ENCODE measurements around the gene C20orf96.

Gene C20orf96

DNA sequence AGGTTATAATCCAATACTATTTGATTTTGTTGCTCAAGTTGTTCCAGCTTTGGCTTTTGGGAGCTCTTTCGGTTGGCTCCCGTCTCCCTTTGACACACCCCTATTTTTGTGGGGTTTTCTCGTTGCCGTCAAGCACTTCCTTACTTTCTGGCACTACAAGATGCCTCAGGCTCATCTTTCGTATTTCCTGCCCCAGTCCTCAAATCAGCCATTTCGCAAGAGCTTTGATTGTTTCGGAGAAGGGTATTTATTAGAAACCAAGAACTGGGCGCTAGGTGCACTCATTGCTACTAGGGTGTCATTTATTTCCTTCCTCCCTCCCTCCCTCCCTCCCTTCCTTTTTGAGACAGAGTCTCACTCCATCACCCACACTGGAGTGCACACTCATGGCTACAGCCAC, 21.5 kb upstream of the C20orf96 start:
- DNase-seq (ENCODE audit: low read depth) = no peak

DNA sequence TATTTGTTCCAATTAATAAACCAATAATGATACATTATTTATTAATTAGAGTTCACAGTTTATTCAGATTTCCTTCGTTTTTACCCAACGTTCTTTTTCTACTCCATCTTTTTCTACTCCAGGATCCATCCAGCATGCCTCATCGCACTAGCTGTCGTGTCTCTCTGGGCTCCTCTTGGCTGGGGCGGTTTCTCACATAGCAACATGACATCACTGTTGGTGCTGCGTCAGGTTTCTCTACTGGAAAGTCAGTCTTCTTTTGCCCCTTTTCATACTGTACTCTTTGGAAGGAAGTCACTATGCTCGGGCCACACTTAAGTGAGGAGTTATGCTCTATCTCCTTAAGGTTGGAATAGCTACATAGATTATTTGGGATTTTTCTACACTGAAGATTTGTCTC, 21.1 kb upstream of the C20orf96 start:
- DNase-seq (ENCODE audit: low read depth) = no peak

DNA sequence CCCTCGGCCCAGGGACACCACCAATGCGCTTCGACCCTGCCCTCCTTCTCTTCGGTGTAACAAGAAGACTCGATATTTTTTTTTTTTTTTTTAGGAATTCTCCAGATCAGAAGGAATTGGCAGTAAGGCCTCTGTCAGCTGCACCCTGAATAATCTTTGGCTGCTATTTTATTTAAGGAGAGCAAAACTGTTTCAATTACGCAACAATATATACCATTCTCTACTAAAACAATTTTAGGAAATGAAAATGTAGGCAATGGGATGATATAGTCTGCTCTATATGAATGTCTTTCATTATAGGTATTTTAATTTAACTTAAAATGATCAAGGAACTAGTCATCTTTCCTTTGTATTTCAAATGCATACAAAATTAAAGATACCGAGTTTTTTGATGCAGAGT, 20.1 kb upstream of the C20orf96 start:
- DNase-seq (ENCODE audit: low read depth) = no peak

DNA sequence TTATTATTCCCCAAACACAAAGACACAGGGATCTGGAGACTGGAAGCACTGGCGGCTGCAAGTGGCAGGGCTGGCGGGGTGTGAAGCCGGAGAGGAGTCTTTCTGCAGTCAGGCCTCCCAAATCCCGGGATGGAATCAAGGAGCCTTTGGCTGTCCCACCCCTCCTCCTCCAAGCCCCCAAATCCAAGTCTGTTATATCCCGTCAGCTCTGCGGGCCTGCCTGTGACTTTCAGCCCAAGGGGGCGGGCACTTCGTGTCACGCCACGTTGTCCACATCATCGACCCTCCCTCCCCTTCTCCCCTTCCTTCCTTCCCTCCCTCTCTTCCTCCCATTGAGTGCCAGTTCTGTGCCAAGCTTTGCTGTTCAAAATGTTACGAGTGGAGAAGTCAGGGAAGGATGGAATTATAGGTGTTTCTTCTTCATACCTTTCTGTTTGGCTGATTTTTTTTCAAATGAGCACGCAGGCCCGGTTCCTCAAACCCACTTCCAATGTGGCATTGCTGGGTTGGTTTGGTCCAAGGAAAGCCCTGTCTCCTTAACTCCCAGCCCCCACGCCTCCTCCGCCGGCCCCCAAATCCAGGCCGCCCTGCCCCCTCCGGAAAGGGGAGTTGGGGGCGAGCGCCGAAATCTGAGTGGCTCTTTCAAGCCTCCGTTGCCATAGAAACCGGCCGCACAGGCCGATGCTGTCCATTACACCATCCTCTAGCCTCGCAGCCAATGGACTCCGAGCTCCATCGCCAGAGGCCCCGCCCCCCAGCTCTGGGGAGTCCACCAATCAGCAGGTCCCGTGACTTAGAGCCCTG, 19.5 kb upstream of the C20orf96 start:
- peak; percentile 99 for DNase-seq (ENCODE audit: low read depth)

DNA sequence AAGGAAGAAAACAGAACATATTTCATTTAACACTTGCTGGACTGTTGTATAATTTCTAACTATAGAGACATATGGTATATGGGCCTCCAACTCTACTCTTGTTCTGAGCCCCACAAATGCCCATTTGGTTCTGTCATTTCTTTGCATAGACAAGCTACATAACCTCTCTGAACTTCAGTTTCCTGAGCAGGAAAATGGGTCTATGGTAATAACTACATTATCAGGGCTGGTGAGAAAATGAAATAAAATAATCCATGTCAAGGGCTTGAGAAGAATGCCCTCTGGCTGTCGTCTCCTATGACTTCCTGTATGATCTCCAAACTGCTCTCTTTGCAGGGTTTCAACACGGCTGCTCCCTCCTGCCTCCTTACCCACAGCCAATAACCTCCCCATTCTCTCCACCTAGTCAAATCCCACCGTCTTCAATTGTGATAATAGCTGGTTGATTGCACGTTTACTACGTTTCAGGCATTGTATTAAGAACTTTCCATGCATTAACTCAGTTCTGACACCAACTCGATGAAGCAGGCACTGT, 18.8 kb upstream of the C20orf96 start:
- peak; percentile 47 for DNase-seq (ENCODE audit: low read depth)

DNA sequence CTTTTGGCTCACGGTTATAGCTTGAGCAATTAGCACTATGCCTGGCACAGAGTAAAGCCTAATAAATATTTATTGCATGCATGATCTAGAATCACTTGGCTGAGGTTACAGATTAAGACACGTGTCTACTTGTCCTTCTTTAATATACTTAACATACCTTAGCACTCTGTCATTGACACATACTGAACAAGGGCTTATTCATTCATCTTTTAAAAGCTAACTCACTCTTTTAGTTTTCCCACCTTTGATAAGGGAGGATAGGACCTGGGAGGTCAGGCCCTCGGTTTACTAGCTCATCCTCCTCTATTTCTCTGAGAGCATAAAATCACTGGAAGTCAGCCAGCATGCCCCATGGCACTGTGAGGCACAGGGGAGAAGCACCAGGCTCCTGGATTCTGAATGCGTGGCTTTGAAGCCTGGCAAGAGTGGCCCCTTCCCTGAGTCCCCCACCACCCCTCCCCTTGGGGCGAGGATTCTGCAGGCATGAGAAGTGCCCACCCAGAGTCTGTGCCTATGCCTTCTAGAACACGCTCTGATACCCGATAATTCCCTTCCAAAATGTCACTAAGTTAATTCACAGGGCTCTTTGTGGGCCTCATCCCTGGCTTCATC, 18.0 kb upstream of the C20orf96 start:
- no peak for DNase-seq (ENCODE audit: low read depth)

DNA sequence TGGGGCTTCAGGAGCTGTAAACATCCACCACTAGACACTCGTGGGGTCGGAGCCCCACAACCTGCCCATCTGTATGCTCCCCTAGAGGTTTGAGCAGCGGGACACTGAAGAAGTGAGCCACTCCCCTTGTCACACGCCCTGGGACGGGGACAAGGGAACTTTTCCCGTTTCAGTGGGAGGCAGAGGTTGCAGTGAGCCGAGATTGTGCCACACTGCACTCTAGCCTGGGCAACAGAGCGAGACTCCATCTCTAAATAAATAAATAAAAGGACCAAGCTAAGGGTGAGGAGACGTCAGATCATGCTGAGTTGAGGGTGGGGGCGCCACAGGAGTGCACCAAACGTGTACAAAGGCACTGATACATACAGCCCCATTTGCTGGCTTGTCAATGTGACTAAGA, 15.2 kb upstream of the C20orf96 start:
- DNase-seq (ENCODE audit: low read depth) = no peak

DNA sequence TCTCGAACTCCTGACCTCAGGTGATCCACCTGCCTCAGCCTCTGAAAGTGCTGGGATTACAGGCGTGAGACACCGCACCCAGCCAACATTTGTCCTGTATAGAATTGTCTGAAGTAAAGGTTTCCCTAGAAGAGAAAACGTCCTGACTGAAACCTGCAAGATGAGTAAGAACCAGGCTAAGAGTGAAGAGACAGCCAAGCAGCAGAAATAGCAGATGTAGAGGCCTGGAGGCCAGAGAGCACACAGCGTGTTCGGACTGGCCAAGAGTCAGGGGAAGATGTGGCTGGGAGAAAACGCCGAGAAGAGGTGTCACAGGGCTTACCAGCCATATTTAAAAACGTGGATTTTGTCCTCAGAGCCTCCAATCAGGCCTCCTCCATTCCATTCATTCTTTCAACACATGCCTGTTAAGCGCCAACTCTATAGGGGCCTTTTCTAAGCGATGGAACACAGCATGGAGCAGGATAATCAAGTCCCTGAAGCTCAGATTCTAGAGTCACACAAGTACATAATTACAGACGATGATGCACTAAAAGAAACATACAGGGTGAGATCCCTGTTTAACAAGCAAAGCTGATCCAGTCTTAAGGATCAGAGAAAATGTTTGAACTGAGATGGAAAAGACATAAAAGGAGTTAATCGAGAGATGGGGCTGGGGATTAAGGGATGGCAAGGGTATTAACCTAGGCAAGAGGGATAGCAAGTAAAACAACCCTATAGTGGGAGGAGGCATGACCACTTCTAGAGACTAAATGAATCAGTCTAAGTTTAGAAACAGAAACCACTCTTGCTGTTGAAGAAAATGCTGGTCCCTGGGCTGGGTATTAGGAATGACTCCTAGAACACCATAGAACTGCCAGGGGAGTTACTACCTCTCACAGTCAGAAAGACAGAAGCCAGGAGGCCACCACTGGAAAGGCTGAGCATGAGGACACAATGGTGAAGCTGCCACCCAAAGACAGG, 11.6 kb upstream of the C20orf96 start:
- no peak for DNase-seq (ENCODE audit: low read depth)

DNA sequence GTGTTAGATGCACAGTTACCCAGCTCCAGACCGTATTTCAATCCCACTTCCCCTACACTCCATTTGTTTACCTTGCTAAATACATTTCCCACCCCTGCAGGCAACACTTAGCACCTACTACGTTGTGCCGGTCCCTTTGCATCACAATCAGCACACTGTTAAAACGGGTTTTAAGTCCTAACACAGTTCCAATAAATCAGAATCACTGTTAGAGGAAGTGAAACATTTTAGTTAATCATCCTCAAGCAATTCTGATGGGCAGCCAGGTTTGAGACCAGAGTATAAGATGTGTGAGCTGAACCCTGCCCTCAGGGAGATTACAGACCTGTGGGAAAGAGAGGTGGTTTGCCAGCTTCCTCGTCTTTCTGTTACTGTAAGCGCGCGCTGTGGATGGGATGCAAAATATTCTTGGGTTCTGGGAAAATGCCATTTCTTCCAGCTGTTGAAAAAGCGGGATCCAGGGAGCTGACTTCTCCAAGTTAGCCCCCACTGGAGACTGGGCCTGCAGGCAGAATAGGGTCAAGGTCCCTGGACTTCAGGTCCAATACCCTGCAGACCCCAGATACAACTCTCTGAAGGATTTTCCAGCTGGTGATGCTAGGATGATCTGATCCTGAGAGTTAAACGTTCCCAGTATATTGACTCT, 9.9 kb upstream of the C20orf96 start:
- no peak for DNase-seq (ENCODE audit: low read depth)

DNA sequence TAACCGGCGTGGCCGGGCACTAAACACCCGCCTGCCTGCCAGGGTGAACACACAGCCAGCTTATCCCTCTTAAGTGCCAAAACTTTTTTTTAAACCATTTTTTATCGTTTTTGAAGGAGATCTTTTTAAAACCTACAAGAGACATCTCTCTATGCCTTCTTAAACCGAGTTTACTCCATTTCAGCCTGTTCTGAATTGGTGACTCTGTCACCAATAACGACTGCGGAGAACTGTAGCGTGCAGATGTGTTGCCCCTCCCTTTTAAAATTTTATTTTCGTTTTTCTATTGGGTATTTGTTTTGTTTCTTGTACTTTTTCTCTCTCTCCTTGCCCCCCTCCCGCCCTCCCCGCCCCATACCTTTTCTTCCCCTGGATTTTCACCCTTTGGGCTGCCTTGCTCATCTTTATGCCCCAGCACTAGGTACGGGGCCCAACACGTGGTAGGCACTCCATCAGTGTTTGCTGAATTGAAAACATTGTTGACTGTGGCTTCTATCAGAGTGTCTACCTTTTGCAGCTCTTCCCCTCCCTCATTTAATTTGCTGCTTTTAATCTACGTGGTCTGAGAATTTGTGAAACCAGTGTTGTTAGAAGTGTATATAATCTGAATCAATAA, 8.3 kb upstream of the C20orf96 start:
- no peak for DNase-seq (ENCODE audit: low read depth)

DNA sequence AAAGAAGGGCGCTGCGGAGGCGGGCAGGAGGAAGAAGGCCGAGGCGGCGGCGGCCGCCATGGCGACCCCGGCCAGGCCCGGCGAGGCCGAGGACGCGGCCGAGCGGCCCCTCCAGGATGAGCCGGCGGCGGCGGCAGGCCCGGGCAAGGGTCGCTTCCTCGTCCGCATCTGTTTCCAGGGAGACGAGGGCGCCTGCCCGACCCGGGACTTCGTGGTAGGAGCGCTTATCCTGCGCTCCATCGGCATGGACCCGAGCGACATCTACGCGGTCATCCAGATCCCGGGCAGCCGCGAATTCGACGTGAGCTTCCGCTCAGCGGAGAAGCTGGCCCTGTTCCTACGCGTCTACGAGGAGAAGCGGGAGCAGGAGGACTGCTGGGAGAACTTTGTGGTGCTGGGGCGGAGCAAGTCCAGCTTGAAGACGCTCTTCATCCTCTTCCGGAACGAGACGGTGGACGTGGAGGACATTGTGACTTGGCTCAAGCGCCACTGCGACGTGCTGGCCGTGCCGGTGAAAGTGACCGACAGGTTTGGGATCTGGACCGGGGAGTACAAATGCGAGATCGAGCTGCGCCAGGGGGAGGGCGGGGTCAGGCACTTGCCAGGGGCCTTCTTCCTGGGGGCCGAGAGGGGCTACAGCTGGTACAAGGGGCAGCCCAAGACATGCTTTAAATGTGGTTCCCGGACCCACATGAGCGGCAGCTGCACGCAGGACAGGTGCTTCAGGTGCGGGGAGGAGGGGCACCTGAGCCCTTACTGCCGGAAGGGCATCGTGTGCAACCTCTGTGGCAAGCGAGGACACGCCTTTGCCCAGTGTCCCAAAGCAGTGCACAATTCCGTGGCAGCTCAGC, 7.6 kb upstream of the C20orf96 start:
- peak; percentile 78 for DNase-seq (ENCODE audit: low read depth)

DNA sequence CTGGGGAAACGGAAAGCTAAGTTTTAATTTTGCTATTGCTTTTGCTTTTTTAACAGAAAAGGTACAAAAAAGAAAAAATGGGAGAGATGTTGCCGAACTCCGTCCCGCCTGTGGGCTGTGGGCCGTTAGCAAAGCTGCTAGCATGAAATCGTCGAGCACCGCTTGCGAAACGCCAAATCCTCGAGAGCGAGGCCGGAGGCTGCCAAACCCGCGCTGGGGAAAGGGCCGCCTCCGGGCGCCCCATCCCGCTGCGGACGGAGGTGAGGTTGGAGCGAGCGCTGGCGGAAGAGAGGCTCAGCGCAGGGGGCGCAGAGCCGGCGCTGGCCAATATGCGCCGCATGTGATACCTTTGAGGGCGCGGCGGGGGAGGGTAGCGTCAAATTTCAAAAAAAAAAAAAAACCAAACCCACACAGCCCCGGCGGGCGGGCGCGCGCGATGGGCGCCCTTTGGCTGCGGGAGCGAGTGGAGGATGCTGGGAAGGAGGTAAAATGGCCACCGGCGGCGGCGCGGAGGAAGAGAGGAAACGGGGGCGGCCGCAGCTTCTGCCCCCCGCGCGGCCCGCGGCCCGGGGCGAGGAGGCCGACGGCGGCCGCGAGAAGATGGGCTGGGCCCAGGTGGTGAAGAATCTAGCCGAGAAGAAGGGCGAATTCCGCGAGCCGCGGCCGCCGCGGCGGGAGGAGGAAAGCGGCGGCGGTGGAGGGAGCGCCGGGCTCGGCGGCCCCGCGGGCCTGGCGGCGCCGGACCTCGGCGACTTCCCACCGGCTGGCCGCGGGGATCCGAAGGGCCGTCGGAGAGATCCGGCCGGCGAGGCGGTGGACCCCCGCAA, 6.8 kb upstream of the C20orf96 start, which contains the start of gene ZCCHC3:
Gene ZCCHC3 (plus strand): TSS at position 473 of the 827 bp plus-strand sequence. CDS start 17 bp downstream, at position 490.
- peak; percentile 93 for DNase-seq (ENCODE audit: low read depth)

DNA sequence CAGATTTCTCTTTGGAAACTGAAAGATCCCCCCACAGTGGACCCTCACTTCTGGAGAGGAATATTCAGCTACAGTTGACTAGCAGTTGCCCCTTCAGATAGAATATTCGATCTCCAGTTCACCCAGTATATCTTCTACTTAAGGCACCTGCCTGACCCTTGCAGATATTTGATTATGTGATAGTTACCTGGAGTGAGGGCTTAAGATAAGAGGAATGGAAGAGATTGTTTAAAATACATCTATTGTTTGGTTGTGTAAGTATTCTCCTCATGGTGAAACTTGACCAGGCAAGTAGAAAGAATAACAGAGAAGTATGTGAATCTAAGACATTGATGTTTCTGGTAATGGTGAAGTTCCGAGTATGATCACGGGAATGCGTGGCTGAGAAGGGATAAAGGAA, 5.3 kb upstream of the C20orf96 start:
- no peak for DNase-seq (ENCODE audit: low read depth)

DNA sequence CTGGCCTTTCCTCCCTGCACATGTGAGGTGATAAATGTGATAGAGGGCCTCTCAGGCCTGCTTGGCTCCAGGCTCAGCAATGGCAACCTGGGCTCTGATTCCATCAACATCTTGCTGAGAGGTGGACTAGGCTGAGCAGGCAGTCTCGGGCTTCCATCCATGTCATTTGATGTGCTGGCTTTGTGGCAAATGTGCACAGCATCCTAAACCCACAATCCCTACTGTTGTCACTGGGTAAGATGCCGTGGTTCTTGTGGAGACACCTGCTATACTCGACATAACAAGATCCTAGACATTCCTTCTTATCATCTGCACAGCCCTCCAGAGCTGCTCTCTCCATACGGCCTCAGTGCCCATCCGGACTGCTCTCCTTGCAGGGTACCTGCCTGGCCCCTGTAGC, 4.1 kb upstream of the C20orf96 start:
- DNase-seq (ENCODE audit: low read depth) = no peak

DNA sequence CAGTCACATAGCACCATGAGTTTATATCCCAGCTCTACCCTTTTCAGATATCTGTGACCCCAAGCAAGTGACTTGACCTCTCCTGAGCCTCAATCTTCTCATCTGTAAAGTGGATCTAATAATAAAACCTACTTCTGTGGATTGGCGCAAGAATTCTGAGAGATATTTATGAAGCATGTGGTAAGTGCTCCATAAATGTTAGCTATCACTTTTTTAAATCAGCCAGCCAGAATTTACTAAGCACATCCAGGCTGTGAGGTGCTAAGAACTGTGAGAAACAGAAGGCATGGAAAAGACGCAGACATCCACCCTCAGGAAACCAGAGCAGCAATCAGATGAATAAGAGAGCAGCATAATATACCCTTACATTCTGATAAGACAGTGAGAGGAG, 862 bp downstream of the C20orf96 start:
- no peak for DNase-seq (ENCODE audit: low read depth)

DNA sequence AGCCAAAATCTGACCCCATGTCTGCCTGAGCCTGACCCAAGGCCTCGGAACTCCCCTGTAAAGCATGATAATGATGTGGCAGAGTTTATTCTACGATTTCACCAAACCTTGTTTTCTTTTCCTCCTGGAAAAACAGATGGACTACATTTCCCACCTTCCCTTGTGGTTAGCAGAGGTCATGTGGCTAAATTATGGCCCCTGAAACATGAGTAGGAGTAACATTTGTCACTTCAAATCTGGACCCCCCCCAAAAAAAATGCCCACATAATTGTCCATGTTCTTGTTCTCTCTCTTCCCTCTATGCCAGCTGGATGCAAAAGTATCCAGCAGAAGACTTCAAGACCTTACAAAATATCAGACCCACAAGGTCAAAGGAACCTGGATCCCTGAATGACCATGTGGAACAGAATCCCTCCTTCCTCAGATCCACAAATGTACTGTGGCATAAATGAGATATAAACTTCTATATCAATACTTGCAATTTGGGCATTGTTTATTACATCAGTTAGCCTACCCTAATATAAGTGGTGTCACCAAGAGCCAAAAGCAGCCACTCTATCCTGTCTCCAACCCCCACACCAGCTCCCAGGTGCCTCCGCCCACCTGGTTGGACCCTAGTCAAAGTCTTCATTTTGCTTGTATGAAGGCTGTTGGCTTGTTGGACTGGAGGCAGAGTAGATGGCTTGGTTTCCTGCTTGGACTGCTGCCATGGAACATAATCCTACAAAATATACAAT, 1.4 kb downstream of the C20orf96 start:
- DNase-seq (ENCODE audit: low read depth) = no peak

DNA sequence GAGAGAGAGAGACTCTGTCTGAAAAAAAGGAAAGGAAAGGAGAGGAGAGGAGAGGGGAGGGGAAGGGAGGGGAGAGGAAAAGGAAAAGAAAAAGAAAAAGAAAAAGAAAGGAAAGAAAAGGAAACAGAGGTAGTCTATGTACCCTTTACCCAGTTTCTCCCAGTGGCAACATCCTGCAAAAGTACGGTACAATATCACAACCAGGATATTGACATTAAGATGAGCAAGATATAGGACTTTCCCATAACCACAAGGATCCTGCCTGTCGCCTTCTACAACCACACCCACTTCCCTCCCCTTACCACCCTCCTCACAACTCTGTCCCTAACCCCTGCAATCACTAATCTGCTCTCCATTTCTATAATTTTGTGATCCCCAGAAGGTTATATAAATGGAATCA, 4.0 kb downstream of the C20orf96 start:
- DNase-seq (ENCODE audit: low read depth) = no peak

DNA sequence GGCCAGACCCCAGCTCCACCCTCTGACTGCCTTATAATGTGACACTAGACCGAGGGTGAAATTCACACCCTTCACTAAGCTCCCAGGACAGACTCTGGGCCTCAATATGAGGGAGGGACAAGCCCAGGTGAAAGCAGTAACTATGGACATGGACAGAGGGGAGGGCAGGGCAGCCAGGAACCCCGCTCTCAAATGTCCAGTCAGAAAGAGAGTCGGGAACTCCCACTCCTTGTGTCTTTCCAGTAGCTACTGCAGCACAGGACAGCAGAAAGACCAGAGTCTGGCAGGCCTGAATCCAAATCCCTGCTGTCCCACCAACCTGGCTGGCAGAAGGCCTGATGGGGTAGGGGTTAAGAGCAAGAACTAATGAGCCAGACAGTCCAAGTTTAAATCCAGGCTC, 6.4 kb downstream of the C20orf96 start:
- DNase-seq (ENCODE audit: low read depth) = no peak
